HepG2 (cell line): ENCODE results near the gene DHX29. TPM values are rescaled to one million over a fixed set of nuclear protein-coding genes. Genes with fewer than 3 reads are reported as not detected.

ENCODE experiments used
- CBX1 ChIP-seq: IDR thresholded peaks from one replicate; pipeline ENCODE4 v1.6.1; 2016; ENCODE audit warnings: antibody characterized with exemption, low read depth
- DPF2 ChIP-seq: sonication (generic); formaldehyde crosslinking; IDR thresholded peaks from 2 replicates; pipeline ENCODE4 v1.4.0; 2020; ENCODE audit warnings: mild to moderate bottlenecking, low read depth, missing genetic modification reagents, borderline replicate concordance
- KDM3A ChIP-seq: IDR thresholded peaks from 2 replicates; pipeline ENCODE4 v1.6.1; 2018; ENCODE audit warnings: low read depth, missing compliant biosample characterization
- KLF12 ChIP-seq: sonication (generic); formaldehyde crosslinking; IDR thresholded peaks from 2 replicates; pipeline ENCODE4 v1.4.0; 2020; ENCODE audit warnings: missing genetic modification reagents, borderline replicate concordance
- MBD4 ChIP-seq: IDR thresholded peaks from 2 replicates; pipeline ENCODE4 v1.6.1; 2012; ENCODE audit warnings: low read length, inconsistent platforms, borderline replicate concordance
- SIN3A ChIP-seq: IDR thresholded peaks from 2 replicates; pipeline ENCODE4 v1.6.1; 2011; ENCODE audit warnings: low read depth, mild to moderate bottlenecking, control low read depth, low read length, borderline replicate concordance
- ZMYM3 ChIP-seq: sonication (generic); formaldehyde crosslinking; IDR thresholded peaks from 2 replicates; pipeline ENCODE4 v1.5.1; 2020; ENCODE audit warnings: mild to moderate bottlenecking, missing genetic modification reagents
- ZNF224 ChIP-seq: sonication (generic); formaldehyde crosslinking; IDR thresholded peaks from 2 replicates; pipeline ENCODE4 v1.5.0; 2020; ENCODE audit warnings: mild to moderate bottlenecking, missing genetic modification reagents
- ZNF296 ChIP-seq: sonication (generic); formaldehyde crosslinking; conservative IDR thresholded peaks from 2 replicates; pipeline ENCODE4 v1.5.0; 2020; ENCODE audit warnings: mild to moderate bottlenecking, missing genetic modification reagents
- ZNF451 ChIP-seq: sonication (generic); formaldehyde crosslinking; IDR thresholded peaks from 2 replicates; pipeline ENCODE4 v1.5.0; 2020; ENCODE audit warnings: mild to moderate bottlenecking, missing genetic modification reagents
- ZNF543 ChIP-seq: sonication (generic); formaldehyde crosslinking; IDR thresholded peaks from 2 replicates; pipeline ENCODE4 v1.4.0; 2020; ENCODE audit warnings: mild to moderate bottlenecking, missing genetic modification reagents
- ZNF720 ChIP-seq: sonication (generic); formaldehyde crosslinking; IDR thresholded peaks from 2 replicates; pipeline ENCODE4 v1.4.0; 2020; ENCODE audit warnings: missing genetic modification reagents
- ZSCAN31 ChIP-seq: sonication (generic); formaldehyde crosslinking; IDR thresholded peaks from 2 replicates; pipeline ENCODE4 v1.5.0; 2020; ENCODE audit warnings: low read depth, mild to moderate bottlenecking, missing genetic modification reagents
- polyA plus RNA-seq, 8 experiments: library from polyadenylated mRNA; depleted of rRNA in 3 of 8; stranded (reverse) in 7 of 8; unstranded in 1 of 8; fragments of >200 nt; fragmentation: Illumina TruSeq in 4 of 8; extraction: Trizol in 4 of 8; gene quantifications; 2 replicates each; pipeline versions ENCODE4 v1.2.1 to v1.2.3, GENCODE V29; 2011 to 2016; ENCODE audit warnings: low read depth in 4 of 8, missing spikeins in 1 of 8, mixed read lengths in 1 of 8; ENCODE audit not compliant: insufficient read depth in 1 of 8
- total RNA-seq, 5 experiments: library from RNA; depleted of rRNA; stranded (reverse); fragments of >200 nt; fragmentation: Illumina TruSeq; extraction: Trizol; gene quantifications; 2 replicates each; pipeline ENCODE4 v1.2.3, GENCODE V29; 2016; ENCODE audit warnings: low read depth in 1 of 5
- TF ChIP-seq, protein P1 (sequence below): fragments of 450-650 bp; IDR thresholded peaks from 2 replicates; pipeline ENCODE4 v1.6.1; 2017
- TF ChIP-seq, protein P2 (sequence below), 2 experiments: sonication (generic) in 1 of 2; formaldehyde crosslinking in 1 of 2; IDR thresholded peaks; 2 replicates each; pipeline versions ENCODE4 v1.4.0 to v1.6.1; 2018 to 2020; ENCODE audit warnings: missing genetic modification reagents in 2 of 2, borderline replicate concordance in 1 of 2, low read depth in 1 of 2, mild to moderate bottlenecking in 1 of 2, missing biosample characterization in 1 of 2
- TF ChIP-seq, protein P3 (sequence below): IDR thresholded peaks from 2 replicates; pipeline ENCODE4 v1.6.1; 2016; ENCODE audit warnings: mild to moderate bottlenecking
- TF ChIP-seq, protein P4 (sequence below): sonication (generic); formaldehyde crosslinking; IDR thresholded peaks from 2 replicates; pipeline ENCODE4 v1.4.0; 2020; ENCODE audit warnings: missing genetic modification reagents
- TF ChIP-seq, protein P5 (sequence below): sonication (generic); formaldehyde crosslinking; IDR thresholded peaks from 2 replicates; pipeline ENCODE4 v1.5.0; 2020; ENCODE audit warnings: mild to moderate bottlenecking, missing genetic modification reagents
- TF ChIP-seq, protein P6 (sequence below): sonication (generic); formaldehyde crosslinking; IDR thresholded peaks from 2 replicates; pipeline ENCODE4 v1.8.0; 2022; ENCODE audit warnings: mild to moderate bottlenecking, missing genetic modification reagents, borderline replicate concordance

The DHX29 gene
- total and polyA plus RNA-seq, 2 of the 13 experiments (the other 11 are each of a cell fraction or from before 2014, with no cell fraction given) = 1.9 to 22.0 TPM

DNA sequence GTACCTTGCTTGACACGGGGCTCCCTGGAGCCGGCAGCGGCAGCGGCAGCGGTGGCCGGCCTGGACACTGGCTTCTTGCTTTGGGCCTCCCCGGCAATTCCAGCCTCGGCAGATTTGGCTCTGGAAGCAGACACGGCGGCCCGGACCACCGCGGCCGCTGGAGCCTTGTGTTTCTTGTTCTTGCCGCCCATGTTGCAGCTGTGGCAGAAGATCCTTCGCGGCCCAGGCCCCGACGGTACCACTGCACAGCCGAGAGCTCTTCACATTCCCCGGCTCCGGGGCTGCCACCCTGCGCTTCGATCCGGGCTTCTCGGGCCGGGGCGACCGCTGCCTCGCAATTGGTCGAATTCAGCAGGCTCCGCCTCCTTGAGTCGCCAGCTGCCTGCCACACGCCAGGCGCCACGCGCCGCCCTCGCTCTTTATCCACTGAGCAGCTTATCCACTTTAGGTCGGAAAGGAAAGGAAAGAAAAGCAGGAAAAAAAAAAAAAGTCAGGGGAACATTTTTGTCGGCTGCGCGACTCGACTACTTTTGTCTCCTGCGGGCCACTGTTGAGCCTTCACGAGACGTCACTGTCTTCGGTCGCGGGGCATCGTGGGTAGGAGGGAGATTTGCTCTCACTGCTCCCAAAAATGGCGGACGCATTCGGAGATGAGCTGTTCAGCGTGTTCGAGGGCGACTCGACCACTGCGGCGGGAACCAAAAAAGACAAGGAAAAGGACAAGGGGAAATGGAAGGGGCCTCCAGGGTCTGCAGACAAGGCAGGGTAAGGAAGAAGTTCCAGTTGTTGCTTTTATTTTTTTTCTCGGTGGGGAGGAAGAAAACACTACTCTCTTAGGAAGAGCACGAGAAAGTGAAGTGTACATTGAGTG, at the start of gene DHX29, which contains the start of gene MTREX (continued):
- TF ChIP-seq, protein P1, sequence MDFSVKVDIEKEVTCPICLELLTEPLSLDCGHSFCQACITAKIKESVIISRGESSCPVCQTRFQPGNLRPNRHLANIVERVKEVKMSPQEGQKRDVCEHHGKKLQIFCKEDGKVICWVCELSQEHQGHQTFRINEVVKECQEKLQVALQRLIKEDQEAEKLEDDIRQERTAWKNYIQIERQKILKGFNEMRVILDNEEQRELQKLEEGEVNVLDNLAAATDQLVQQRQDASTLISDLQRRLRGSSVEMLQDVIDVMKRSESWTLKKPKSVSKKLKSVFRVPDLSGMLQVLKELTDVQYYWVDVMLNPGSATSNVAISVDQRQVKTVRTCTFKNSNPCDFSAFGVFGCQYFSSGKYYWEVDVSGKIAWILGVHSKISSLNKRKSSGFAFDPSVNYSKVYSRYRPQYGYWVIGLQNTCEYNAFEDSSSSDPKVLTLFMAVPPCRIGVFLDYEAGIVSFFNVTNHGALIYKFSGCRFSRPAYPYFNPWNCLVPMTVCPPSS = no peak
- no peak for TF ChIP-seq ZMYM3 (CRISPR knock-in tag)
- TF ChIP-seq CBX1 = peak; percentile 46
- TF ChIP-seq SIN3A = 0 out of 2 replicates have a peak, but pooled peaks have one; percentile 28
- TF ChIP-seq, protein P2, sequence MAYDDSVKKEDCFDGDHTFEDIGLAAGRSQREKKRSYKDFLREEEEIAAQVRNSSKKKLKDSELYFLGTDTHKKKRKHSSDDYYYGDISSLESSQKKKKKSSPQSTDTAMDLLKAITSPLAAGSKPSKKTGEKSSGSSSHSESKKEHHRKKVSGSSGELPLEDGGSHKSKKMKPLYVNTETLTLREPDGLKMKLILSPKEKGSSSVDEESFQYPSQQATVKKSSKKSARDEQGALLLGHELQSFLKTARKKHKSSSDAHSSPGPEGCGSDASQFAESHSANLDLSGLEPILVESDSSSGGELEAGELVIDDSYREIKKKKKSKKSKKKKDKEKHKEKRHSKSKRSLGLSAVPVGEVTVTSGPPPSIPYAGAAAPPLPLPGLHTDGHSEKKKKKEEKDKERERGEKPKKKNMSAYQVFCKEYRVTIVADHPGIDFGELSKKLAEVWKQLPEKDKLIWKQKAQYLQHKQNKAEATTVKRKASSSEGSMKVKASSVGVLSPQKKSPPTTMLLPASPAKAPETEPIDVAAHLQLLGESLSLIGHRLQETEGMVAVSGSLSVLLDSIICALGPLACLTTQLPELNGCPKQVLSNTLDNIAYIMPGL (CRISPR knock-in tag; IDR thresholded peaks at IDR 0.05; ENCODE audit: borderline replicate concordance in 1 of 2, low read depth in 1 of 2) = peak; percentile 67 to 73; a peak in 3 of 4 replicates
- TF ChIP-seq MBD4 = no peak
- no peak for TF ChIP-seq ZNF720 (CRISPR knock-in tag)
- TF ChIP-seq, protein P3, sequence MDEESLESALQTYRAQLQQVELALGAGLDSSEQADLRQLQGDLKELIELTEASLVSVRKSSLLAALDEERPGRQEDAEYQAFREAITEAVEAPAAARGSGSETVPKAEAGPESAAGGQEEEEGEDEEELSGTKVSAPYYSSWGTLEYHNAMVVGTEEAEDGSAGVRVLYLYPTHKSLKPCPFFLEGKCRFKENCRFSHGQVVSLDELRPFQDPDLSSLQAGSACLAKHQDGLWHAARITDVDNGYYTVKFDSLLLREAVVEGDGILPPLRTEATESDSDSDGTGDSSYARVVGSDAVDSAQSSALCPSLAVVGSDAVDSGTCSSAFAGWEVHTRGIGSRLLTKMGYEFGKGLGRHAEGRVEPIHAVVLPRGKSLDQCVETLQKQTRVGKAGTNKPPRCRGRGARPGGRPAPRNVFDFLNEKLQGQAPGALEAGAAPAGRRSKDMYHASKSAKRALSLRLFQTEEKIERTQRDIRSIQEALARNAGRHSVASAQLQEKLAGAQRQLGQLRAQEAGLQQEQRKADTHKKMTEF = peak; percentile 91
- peak; percentile 40; the same call in 1 of the 2 replicates for TF ChIP-seq ZNF543 (CRISPR knock-in tag)
- TF ChIP-seq ZNF296 = no peak
- TF ChIP-seq ZNF224 (CRISPR knock-in tag) = no peak
- peak; percentile 53; the same call in 1 of the 2 replicates for TF ChIP-seq KLF12
- TF ChIP-seq, protein P4, sequence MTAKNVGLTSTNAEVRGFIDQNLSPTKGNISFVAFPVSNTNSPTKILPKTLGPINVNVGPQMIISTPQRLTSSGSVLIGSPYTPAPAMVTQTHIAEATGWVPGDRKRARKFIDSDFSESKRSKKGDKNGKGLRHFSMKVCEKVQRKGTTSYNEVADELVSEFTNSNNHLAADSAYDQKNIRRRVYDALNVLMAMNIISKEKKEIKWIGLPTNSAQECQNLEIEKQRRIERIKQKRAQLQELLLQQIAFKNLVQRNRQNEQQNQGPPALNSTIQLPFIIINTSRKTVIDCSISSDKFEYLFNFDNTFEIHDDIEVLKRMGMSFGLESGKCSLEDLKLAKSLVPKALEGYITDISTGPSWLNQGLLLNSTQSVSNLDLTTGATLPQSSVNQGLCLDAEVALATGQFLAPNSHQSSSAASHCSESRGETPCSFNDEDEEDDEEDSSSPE (CRISPR knock-in tag) = 0 out of 2 replicates have a peak, but pooled peaks have one; percentile 20
- no peak for TF ChIP-seq ZNF451
- TF ChIP-seq DPF2 (CRISPR knock-in tag) = no peak
- TF ChIP-seq, protein P5, sequence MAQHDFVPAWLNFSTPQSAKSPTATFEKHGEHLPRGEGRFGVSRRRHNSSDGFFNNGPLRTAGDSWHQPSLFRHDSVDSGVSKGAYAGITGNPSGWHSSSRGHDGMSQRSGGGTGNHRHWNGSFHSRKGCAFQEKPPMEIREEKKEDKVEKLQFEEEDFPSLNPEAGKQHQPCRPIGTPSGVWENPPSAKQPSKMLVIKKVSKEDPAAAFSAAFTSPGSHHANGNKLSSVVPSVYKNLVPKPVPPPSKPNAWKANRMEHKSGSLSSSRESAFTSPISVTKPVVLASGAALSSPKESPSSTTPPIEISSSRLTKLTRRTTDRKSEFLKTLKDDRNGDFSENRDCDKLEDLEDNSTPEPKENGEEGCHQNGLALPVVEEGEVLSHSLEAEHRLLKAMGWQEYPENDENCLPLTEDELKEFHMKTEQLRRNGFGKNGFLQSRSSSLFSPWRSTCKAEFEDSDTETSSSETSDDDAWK = no peak
- TF ChIP-seq ZSCAN31 = peak; percentile 76
- no peak; the same call in 1 of the 2 replicates for TF ChIP-seq KDM3A (CRISPR knock-in tag)
- TF ChIP-seq, protein P6, sequence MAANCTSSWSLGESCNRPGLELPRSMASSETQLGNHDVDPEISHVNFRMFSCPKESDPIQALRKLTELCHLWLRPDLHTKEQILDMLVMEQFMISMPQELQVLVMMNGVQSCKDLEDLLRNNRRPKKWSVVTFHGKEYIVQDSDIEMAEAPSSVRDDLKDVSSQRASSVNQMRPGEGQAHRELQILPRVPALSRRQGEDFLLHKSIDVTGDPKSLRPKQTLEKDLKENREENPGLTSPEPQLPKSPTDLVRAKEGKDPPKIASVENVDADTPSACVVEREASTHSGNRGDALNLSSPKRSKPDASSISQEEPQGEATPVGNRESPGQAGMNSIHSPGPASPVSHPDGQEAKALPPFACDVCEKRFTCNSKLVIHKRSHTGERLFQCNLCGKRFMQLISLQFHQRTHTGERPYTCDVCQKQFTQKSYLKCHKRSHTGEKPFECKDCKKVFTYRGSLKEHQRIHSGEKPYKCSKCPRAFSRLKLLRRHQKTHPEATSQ (CRISPR knock-in tag) = peak; percentile 58; the same call in 1 of the 2 replicates
